ENCODE results near the gene UCHL3. TPM values are rescaled to one million over a fixed set of nuclear protein-coding genes. Genes with fewer than 3 reads are reported as not detected.

UCHL3 gene
- polyA plus RNA-seq, 1 donor (not counting 4 experiments of a cell fraction or from before 2014, with no cell fraction given), result 134 TPM

DNA sequence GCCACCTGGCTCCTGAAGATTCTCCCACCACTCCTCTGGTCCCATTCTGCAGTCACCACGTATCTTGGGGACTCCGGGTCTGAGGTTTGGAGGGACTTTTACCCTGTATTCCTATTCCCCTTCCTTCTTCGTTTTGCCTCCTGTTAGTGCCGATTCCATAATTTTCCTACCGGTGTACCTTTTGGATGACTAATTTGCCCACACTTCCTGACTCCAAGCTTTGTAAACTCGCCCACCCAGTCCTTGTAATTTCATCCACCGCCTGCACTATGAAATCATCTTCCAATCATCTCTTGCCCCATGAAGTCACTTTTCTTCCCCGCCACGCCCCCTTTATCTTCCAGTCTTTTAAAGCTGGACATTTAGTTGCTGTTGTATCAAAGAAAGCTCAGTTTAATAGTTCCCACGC, 572 bp downstream of the UCHL3 start:
- DNase-seq (ENCODE audit: low read depth, low spot score) (peak; percentile 26), FAIRE-seq (peak; percentile 64)
- H3K9ac ChIP-seq (ENCODE audit: control insufficient read depth, extremely low read depth, insufficient read depth, low read length), result peak overlapping the region; percentile 96
- peaks cover 0 to 10% of the 10 kb centered on the region in 2 experiments for H3K36me3 ChIP-seq (ENCODE audit: control insufficient read depth in 2 of 2, extremely low read depth in 1 of 2, insufficient read depth in 2 of 2, low read length in 2 of 2)
- no peaks in the 10 kb centered on the region for H4K20me1 ChIP-seq (ENCODE audit: control insufficient read depth, extremely low read depth, insufficient read depth, low read length)
- peak overlapping the region; percentile 74 to 91 (median 91) for H3K4me3 ChIP-seq (ENCODE audit: control insufficient read depth in 2 of 3, extremely low read depth in 1 of 3, insufficient read depth in 2 of 3, low read depth in 1 of 3, low read length in 3 of 3)
- H3K79me2 ChIP-seq (ENCODE audit: control insufficient read depth, insufficient read depth, low read length), result peaks cover 49% of the 10 kb centered on the region
- H3K4me2 ChIP-seq (ENCODE audit: control insufficient read depth, extremely low read depth, insufficient read depth, low read depth, low read length), result peak overlapping the region; percentile 94
- peak overlapping the region; percentile 98 for H3K27ac ChIP-seq (ENCODE audit: control insufficient read depth, insufficient read depth, low read length)
- dilution Hi-C loops (cut with MboI; ENCODE audit: extremely low pct_ligation_motif_present, low sequenced_read_pairs), result no loop called here
- peaks cover 2% of the 10 kb centered on the region for H3K9me1 ChIP-seq (ENCODE audit: control insufficient read depth, extremely low read depth, insufficient read depth, low read length)
- peaks cover 17% of the 10 kb centered on the region for H3K4me1 ChIP-seq (ENCODE audit: control insufficient read depth, extremely low read depth, insufficient read depth, low read length)
- no peaks in the 10 kb centered on the region for H3K9me3 ChIP-seq (ENCODE audit: control insufficient read depth, low read depth, low read length)
- no peaks in the 10 kb centered on the region for H3K27me3 ChIP-seq (ENCODE audit: control insufficient read depth, extremely low read depth, insufficient read depth, low read length)
- TF ChIP-seq EZH2 (IDR thresholded peaks at IDR 0.05; ENCODE audit: low read length), result no peak
- no peak for TF ChIP-seq CTCF (optimal IDR thresholded peaks at IDR 0.05 in 1 of 3, IDR thresholded peaks at IDR 0.05 in 1 of 3, conservative IDR thresholded peaks at IDR 0.05 in 1 of 3; ENCODE audit: extremely low read depth in 1 of 3, insufficient read depth in 2 of 3, low read length in 3 of 3)
- H2AFZ ChIP-seq (ENCODE audit: control insufficient read depth, low read length), result peak overlapping the region; percentile 95

DNA sequence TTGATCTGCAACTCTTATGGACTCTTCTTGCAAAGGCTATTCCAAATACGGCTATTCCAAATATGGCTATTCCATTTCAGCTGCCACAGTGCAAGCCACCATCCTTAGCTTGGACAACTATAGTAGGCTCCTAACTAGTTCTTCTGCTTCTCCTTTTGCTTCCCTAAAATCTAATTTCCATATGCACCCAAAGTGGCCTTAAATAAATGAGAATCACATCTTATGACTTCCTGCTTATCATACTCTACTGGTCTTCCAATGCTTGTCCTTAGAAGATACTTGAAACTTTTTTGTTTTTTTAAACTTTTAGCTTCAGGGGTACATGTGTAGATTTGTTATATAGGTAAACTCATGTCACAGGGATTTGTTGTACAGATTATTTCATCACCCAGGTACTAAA, 4.9 kb downstream of the UCHL3 start:
- Histone ChIP-seq H3K4me1 (ENCODE audit: control insufficient read depth, extremely low read depth, insufficient read depth, low read length) (peaks cover 13% of the 10 kb centered on the region), H4K20me1 (ENCODE audit: control insufficient read depth, extremely low read depth, insufficient read depth, low read length) (no peaks in the 10 kb centered on the region), H3K36me3 (ENCODE audit: control insufficient read depth in 2 of 2, extremely low read depth in 1 of 2, insufficient read depth in 2 of 2, low read length in 2 of 2) (peaks cover 0 to 18% of the 10 kb centered on the region in 2 experiments), H2AFZ (ENCODE audit: control insufficient read depth, low read length) (no peak overlapping the region), H3K27ac (ENCODE audit: control insufficient read depth, insufficient read depth, low read length) (no peak overlapping the region), H3K9ac (ENCODE audit: control insufficient read depth, extremely low read depth, insufficient read depth, low read length) (no peak overlapping the region), H3K79me2 (ENCODE audit: control insufficient read depth, insufficient read depth, low read length) (peaks cover 78% of the 10 kb centered on the region), H3K9me3 (ENCODE audit: control insufficient read depth, low read depth, low read length) (no peaks in the 10 kb centered on the region), H3K4me3 (ENCODE audit: control insufficient read depth in 2 of 3, extremely low read depth in 1 of 3, insufficient read depth in 2 of 3, low read depth in 1 of 3, low read length in 3 of 3) (no peak overlapping the region), H3K9me1 (ENCODE audit: control insufficient read depth, extremely low read depth, insufficient read depth, low read length) (peaks cover 2% of the 10 kb centered on the region), H3K27me3 (ENCODE audit: control insufficient read depth, extremely low read depth, insufficient read depth, low read length) (no peaks in the 10 kb centered on the region), H3K4me2 (ENCODE audit: control insufficient read depth, extremely low read depth, insufficient read depth, low read depth, low read length) (no peak overlapping the region)
- no peak for FAIRE-seq
- dilution Hi-C loops (cut with MboI; ENCODE audit: extremely low pct_ligation_motif_present, low sequenced_read_pairs), result no loop called here
- no peak for DNase-seq (ENCODE audit: low read depth, low spot score)
- TF ChIP-seq CTCF (optimal IDR thresholded peaks at IDR 0.05 in 1 of 3, IDR thresholded peaks at IDR 0.05 in 1 of 3, conservative IDR thresholded peaks at IDR 0.05 in 1 of 3; ENCODE audit: extremely low read depth in 1 of 3, insufficient read depth in 2 of 3, low read length in 3 of 3) (no peak), EZH2 (IDR thresholded peaks at IDR 0.05; ENCODE audit: low read length) (no peak)

Measured in keratinocyte (primary cell).